Activated T-helper 1 cell treated with anti-CD3 and anti-CD28 coated beads, Interleukin-12 subunit alpha, Interleukin-12 subunit beta, Interleukin-2, Interleukin-4 antibody, amounts not matched to agents 30 ng/mL and 10 ng/mL and 1 ng/mL, durations not matched to agents 14 hours and 24 hours and 36 hours (primary cell): Measurements from ENCODE around the gene GRID2. TPM values are rescaled to one million over a fixed set of nuclear protein-coding genes. Genes with fewer than 3 reads are reported as not detected.

Experiments used
- DNase-seq: peaks from one replicate; pipeline ENCODE4 v3.0.0; 2021; ENCODE audit warnings: low spot score
- H3K27ac Mint-ChIP-seq: one replicate; pipeline ENCODE4 v1.8.0; 2021; ENCODE audit warnings: mild to moderate bottlenecking, mixed read lengths
- H3K27me3 Mint-ChIP-seq: one replicate; pipeline ENCODE4 v1.8.0; 2022; ENCODE audit warnings: mild to moderate bottlenecking, moderate library complexity, mixed read lengths; ENCODE audit not compliant: insufficient read depth
- H3K36me3 Mint-ChIP-seq: one replicate; pipeline ENCODE4 v1.8.0; 2021; ENCODE audit warnings: low read depth, mixed read lengths
- H3K4me1 Mint-ChIP-seq: one replicate; pipeline ENCODE4 v1.8.0; 2021; ENCODE audit warnings: low read depth, mixed read lengths
- H3K4me3 Mint-ChIP-seq: one replicate; pipeline ENCODE4 v1.8.0; 2021; ENCODE audit warnings: mild to moderate bottlenecking, moderate library complexity, mixed read lengths
- H3K9me3 Mint-ChIP-seq: one replicate; pipeline ENCODE4 v1.8.0; 2021; ENCODE audit warnings: mixed read lengths
- intact Hi-C: fragments of 100-400 bp; cut with micrococcal nuclease; formaldehyde crosslinking; loops from one replicate; pipeline ENCODE4 v1.15.1; 2024
- total RNA-seq: library from RNA; stranded (reverse); gene quantifications from 2 replicates; pipeline ENCODE4 v1.2.3, GENCODE V29; 2022

GRID2 gene
- total RNA-seq, 1 donor from 2014 or later = not detected

DNA sequence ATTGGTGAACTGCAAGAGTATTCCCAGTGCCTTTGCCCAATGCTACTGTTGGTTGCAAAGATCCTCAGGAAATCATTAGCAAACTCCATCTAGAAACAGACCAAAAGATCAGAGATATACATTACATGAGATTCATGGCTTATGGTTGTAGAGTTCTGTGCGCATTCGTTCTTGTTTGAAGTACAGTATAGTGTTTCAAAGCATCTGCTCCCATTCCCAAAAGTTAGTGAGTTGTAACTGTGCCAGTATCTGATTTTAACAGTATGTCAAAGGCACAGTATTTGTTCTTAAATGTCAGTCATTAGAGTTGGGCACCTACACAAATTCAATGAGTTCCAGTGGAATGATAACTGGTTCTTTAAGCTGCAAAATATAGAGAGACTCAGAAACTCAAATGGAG, 1210.1 kb downstream of the GRID2 start:
- DNase-seq = no peak
- H3K27me3 Mint-ChIP-seq = no peaks in the 10 kb centered on the region
- H3K9me3 Mint-ChIP-seq = peaks cover 4% of the 10 kb centered on the region
- no peak overlapping the region for H3K27ac Mint-ChIP-seq
- no peaks in the 10 kb centered on the region for H3K36me3 Mint-ChIP-seq
- no peaks in the 10 kb centered on the region for H3K4me1 Mint-ChIP-seq
- H3K4me3 Mint-ChIP-seq = no peak overlapping the region
- intact Hi-C loops = no loop called here

DNA sequence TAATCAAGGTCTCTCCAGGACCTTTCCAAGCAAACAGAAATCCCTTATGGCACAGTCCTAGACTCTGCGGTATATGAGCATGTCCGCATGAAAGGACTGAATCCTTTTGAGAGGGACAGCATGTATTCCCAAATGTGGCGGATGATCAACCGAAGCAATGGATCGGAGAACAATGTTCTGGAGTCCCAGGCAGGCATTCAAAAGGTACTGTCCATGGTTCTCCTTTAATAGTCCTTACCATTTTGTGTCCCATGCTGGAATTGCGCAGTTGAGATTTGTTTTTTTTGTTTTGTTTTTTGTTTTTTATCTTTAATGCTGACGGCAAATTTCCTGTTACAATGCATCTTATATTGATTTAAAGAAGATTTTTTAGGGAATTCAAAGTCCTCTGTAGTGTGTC, 1211.4 kb downstream of the GRID2 start:
- DNase-seq = no peak
- H3K27me3 Mint-ChIP-seq = no peaks in the 10 kb centered on the region
- H3K4me3 Mint-ChIP-seq = no peak overlapping the region
- H3K4me1 Mint-ChIP-seq = no peaks in the 10 kb centered on the region
- intact Hi-C loops = no loop called here
- peaks cover 1% of the 10 kb centered on the region for H3K9me3 Mint-ChIP-seq
- no peak overlapping the region for H3K27ac Mint-ChIP-seq
- no peaks in the 10 kb centered on the region for H3K36me3 Mint-ChIP-seq

- H3K9me3 Mint-ChIP-seq = no peaks in the 10 kb centered on the region
- no peak overlapping the region for H3K27ac Mint-ChIP-seq
- H3K4me1 Mint-ChIP-seq = no peaks in the 10 kb centered on the region
- H3K27me3 Mint-ChIP-seq = no peaks in the 10 kb centered on the region
- H3K4me3 Mint-ChIP-seq = no peak overlapping the region
- no peak for DNase-seq
- no peaks in the 10 kb centered on the region for H3K36me3 Mint-ChIP-seq
- intact Hi-C loops = no loop called here
These were observed 1226.1 kb downstream of the GRID2 start for GRCh38 chr4:93529692-93530372.

DNA sequence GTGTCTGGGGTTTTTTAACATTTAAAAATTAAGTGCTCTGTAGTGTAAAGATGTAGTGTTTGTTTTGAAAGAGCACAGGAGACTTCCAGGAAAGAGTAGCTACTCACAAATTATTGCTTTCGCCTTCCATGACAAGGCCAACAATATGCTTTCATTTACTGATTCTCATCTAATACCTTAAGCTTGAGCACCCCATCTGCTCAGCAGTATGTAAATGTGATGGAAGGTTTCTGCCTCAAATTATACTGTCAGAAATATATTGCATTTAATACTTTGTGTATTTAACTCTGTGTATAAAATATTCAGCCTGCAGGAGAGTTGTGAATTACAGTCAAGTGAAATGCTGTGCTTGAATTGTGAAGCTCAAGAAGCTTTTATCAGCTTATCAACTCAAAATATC, 1228.5 kb downstream of the GRID2 start:
- H3K27me3 Mint-ChIP-seq = no peaks in the 10 kb centered on the region
- intact Hi-C loops = no loop called here
- no peak for DNase-seq
- H3K27ac Mint-ChIP-seq = no peak overlapping the region
- no peaks in the 10 kb centered on the region for H3K9me3 Mint-ChIP-seq
- no peaks in the 10 kb centered on the region for H3K4me1 Mint-ChIP-seq
- H3K36me3 Mint-ChIP-seq = no peaks in the 10 kb centered on the region
- no peak overlapping the region for H3K4me3 Mint-ChIP-seq

GRCh38 chr4:93540562-93540961, 1236.8 kb downstream of the GRID2 start:
- H3K9me3 Mint-ChIP-seq = no peaks in the 10 kb centered on the region
- H3K4me1 Mint-ChIP-seq = no peaks in the 10 kb centered on the region
- H3K27me3 Mint-ChIP-seq = no peaks in the 10 kb centered on the region
- intact Hi-C loops = no loop called here
- H3K36me3 Mint-ChIP-seq = no peaks in the 10 kb centered on the region
- DNase-seq = no peak
- H3K4me3 Mint-ChIP-seq = no peak overlapping the region
- no peak overlapping the region for H3K27ac Mint-ChIP-seq

- intact Hi-C loops = no loop called here
- Mint-ChIP-seq H3K27me3 (no peaks in the 10 kb centered on the region), H3K4me3 (no peak overlapping the region), H3K4me1 (no peaks in the 10 kb centered on the region), H3K36me3 (no peaks in the 10 kb centered on the region), H3K27ac (no peak overlapping the region), H3K9me3 (peaks cover 15% of the 10 kb centered on the region)
- DNase-seq = no peak
These were observed 1258.1 kb downstream of the GRID2 start for GRCh38 chr4:93561842-93562241.

DNA sequence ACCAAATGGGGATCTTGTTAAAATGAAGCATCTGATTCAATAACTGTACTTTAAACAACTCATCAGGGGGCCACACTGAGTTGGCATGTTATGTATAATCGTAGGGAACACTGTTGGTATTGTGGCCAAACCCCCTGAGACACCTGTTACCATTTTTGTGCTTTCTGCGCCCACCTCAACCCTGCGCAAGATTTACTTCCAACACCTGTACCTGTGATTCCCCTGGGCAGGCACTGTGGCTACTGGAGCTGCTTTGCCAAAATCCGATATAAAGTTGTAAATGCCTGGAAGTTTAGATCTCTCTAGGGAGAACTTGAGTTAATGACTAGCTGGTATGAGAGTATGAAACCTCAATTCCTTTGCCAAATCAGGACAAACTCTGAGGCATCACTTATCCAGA, 1265.0 kb downstream of the GRID2 start:
- Mint-ChIP-seq H3K9me3 (no peaks in the 10 kb centered on the region), H3K4me3 (no peak overlapping the region), H3K36me3 (no peaks in the 10 kb centered on the region), H3K27ac (no peak overlapping the region), H3K4me1 (no peaks in the 10 kb centered on the region), H3K27me3 (no peaks in the 10 kb centered on the region)
- DNase-seq = no peak
- intact Hi-C loops = no loop called here

DNA sequence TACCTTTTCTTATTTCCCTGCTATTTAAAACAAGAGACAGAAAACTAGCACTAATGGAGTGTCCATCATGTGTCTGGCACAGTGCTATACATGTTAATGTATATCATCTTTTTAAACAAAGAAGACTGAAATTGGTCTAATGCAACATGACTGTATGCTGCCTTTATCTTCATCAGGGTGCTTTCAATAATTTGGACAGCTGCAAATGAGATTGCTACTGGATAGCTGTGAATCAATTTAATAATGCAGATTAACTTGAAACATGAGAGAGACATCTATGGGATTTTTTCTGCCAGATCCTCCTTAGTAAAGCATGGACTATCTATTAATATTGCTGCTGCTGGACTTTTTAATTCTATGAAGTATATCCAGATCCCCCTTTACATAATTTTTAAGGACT, 1269.5 kb downstream of the GRID2 start:
- H3K9me3 Mint-ChIP-seq = no peaks in the 10 kb centered on the region
- H3K4me1 Mint-ChIP-seq = no peaks in the 10 kb centered on the region
- no peaks in the 10 kb centered on the region for H3K27me3 Mint-ChIP-seq
- DNase-seq = no peak
- intact Hi-C loops = loop anchor here (10.0 kb wide), 1 partner anchor 52 kb away; no protein-coding TSS in a partner anchor
- H3K36me3 Mint-ChIP-seq = no peaks in the 10 kb centered on the region
- no peak overlapping the region for H3K27ac Mint-ChIP-seq
- no peak overlapping the region for H3K4me3 Mint-ChIP-seq

GRCh38 chr4:93578942-93579341, 1275.2 kb downstream of the GRID2 start:
- intact Hi-C loops = loop anchor here (10.0 kb wide), 1 partner anchor 46 kb away; no protein-coding TSS in a partner anchor
- Mint-ChIP-seq H3K27ac (no peak overlapping the region), H3K27me3 (no peaks in the 10 kb centered on the region), H3K4me1 (no peaks in the 10 kb centered on the region), H3K4me3 (no peak overlapping the region), H3K9me3 (no peaks in the 10 kb centered on the region), H3K36me3 (no peaks in the 10 kb centered on the region)
- no peak for DNase-seq

- H3K9me3 Mint-ChIP-seq = peaks cover 3% of the 10 kb centered on the region
- H3K36me3 Mint-ChIP-seq = no peaks in the 10 kb centered on the region
- no peaks in the 10 kb centered on the region for H3K4me1 Mint-ChIP-seq
- intact Hi-C loops = no loop called here
- no peak for DNase-seq
- H3K4me3 Mint-ChIP-seq = no peak overlapping the region
- H3K27me3 Mint-ChIP-seq = no peaks in the 10 kb centered on the region
- H3K27ac Mint-ChIP-seq = no peak overlapping the region
These were observed 1301.4 kb downstream of the GRID2 start for GRCh38 chr4:93605163-93605562.

GRCh38 chr4:93617606-93618005, 1313.8 kb downstream of the GRID2 start:
- Mint-ChIP-seq H3K9me3 (peaks cover 3% of the 10 kb centered on the region), H3K4me3 (no peak overlapping the region), H3K4me1 (no peaks in the 10 kb centered on the region), H3K27ac (no peak overlapping the region), H3K27me3 (no peaks in the 10 kb centered on the region), H3K36me3 (no peaks in the 10 kb centered on the region)
- intact Hi-C loops = no loop called here
- no peak for DNase-seq

- Mint-ChIP-seq H3K4me3 (no peak overlapping the region), H3K27me3 (no peaks in the 10 kb centered on the region), H3K27ac (no peak overlapping the region), H3K36me3 (no peaks in the 10 kb centered on the region), H3K4me1 (no peaks in the 10 kb centered on the region), H3K9me3 (no peaks in the 10 kb centered on the region)
- DNase-seq = no peak
- intact Hi-C loops = no loop called here
These were observed 1330.0 kb downstream of the GRID2 start for GRCh38 chr4:93633721-93634120.

DNA sequence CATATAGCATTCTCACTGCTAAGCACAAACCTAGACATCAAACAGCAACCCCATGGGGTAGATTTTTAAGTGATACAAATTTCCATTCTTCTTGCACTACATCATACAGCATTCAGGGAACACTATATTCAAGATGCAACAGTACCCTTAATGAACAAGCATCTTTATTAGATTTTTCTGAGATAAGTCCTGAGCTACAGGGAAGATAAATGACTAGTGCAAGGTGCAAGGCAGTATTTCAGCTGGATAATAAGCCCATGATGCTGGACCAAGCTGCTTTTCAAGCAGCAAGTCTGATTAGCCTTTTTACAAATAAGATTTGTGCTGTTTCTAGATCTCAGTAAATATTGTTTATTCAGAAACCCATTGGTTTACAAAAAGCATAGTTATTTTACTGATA, 1332.2 kb downstream of the GRID2 start:
- Mint-ChIP-seq H3K36me3 (no peaks in the 10 kb centered on the region), H3K27me3 (no peaks in the 10 kb centered on the region), H3K4me1 (no peaks in the 10 kb centered on the region), H3K27ac (no peak overlapping the region), H3K9me3 (no peaks in the 10 kb centered on the region), H3K4me3 (no peak overlapping the region)
- no peak for DNase-seq
- intact Hi-C loops = no loop called here

DNA sequence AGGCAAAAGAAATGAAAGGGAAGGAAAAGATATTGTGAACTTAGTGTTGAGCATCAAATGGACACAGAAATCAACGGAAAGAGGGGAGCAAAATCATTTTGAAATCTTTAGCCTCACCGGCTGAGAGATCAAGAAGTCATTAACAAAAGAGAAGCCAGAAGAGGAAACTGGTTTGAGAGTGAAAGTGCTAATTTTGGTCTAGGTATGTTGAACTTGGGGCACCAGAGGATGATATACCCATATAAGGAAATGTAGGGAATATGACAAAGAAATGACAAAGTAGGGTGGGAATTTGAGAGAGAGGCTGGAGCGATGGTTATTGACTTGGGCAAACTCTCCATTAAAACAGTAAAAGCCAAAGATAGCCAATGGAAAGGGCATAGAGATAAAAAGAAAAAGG, 1341.4 kb downstream of the GRID2 start:
- Mint-ChIP-seq H3K4me3 (no peak overlapping the region), H3K9me3 (no peaks in the 10 kb centered on the region), H3K27me3 (no peaks in the 10 kb centered on the region), H3K27ac (no peak overlapping the region), H3K36me3 (no peaks in the 10 kb centered on the region), H3K4me1 (no peaks in the 10 kb centered on the region)
- DNase-seq = no peak
- intact Hi-C loops = no loop called here
